ENCODE measurements around the gene EREG. TPM values are rescaled to one million over a fixed set of nuclear protein-coding genes. Genes with fewer than 3 reads are reported as not detected.

Gene EREG
- total and polyA plus RNA-seq, 9 of the 15 experiments (the other 6 are each of a cell fraction or from before 2014, with no cell fraction given), result 0.97 to 7.3 (median 2.5) TPM

- H2AFZ ChIP-seq (ENCODE audit: low read depth, low read length), result no peak overlapping the region
- no peak overlapping the region for H3K9ac ChIP-seq (ENCODE audit: insufficient read depth in 1 of 2, low read depth in 2 of 2, low read length in 2 of 2)
- no peaks in the 10 kb centered on the region for H3K9me3 ChIP-seq (replicated peaks; ENCODE audit: control insufficient read depth, insufficient read depth, low read depth, low read length)
- POLR2A ChIA-PET, result no interaction called here
- no peaks in the 10 kb centered on the region for H3K79me2 ChIP-seq (ENCODE audit: control insufficient read depth, insufficient read depth, low read length)
- no TSS peak for BruUV-seq (replicated peaks)
- DNase-seq (ENCODE audit: extremely low read depth in 1 of 4, low spot score in 3 of 4), result no peak
- H3K36me3 ChIP-seq (ENCODE audit: control insufficient read depth, insufficient read depth, low read length), result no peaks in the 10 kb centered on the region
- no peak overlapping the region for H3K27ac ChIP-seq (ENCODE audit: extremely low read depth, low read depth, low read length)
- no peak for TF ChIP-seq CREM (IDR thresholded peaks at IDR 0.05; ENCODE audit: low read depth)
- no peak for TF ChIP-seq NFIC (IDR thresholded peaks at IDR 0.05)
- TF ChIP-seq MAFF (IDR thresholded peaks at IDR 0.05; ENCODE audit: low read length), result peak; percentile 24; the same call in 1 of the 2 replicates
- no peak for TF ChIP-seq ZNF449 (CRISPR knock-in tag; IDR thresholded peaks at IDR 0.05)
- TF ChIP-seq ATF7 (IDR thresholded peaks at IDR 0.05), result no peak
- no peak for TF ChIP-seq ZNF133 (CRISPR knock-in tag; IDR thresholded peaks at IDR 0.05)
- no peak for TF ChIP-seq CSDE1 (IDR thresholded peaks at IDR 0.05)
- no peak for TF ChIP-seq ZNF639 (CRISPR knock-in tag; conservative IDR thresholded peaks at IDR 0.05 in 1 of 2, IDR thresholded peaks at IDR 0.05 in 1 of 2)
- TF ChIP-seq NR1H2 (CRISPR knock-in tag; IDR thresholded peaks at IDR 0.05), result no peak
- no peak for TF ChIP-seq ZFPM2 (CRISPR knock-in tag; IDR thresholded peaks at IDR 0.05)
- TF ChIP-seq ZBTB33 (CRISPR knock-in tag; IDR thresholded peaks at IDR 0.05), result no peak
- TF ChIP-seq ZNF561 (CRISPR knock-in tag; conservative IDR thresholded peaks at IDR 0.05), result no peak
- no peak for TF ChIP-seq TEAD1 (CRISPR knock-in tag; IDR thresholded peaks at IDR 0.05)
- TF ChIP-seq ZNF316 (IDR thresholded peaks at IDR 0.05), result peak; percentile 64
- peak; percentile 59 for TF ChIP-seq C11orf30 (IDR thresholded peaks at IDR 0.05; ENCODE audit: low read depth)
- no peak for TF ChIP-seq PTRF (tag; IDR thresholded peaks at IDR 0.05)
- TF ChIP-seq HSF4 (CRISPR knock-in tag; IDR thresholded peaks at IDR 0.05; ENCODE audit: borderline replicate concordance), result no peak
- CTCF ChIA-PET (ENCODE audit: low intra/inter-chr PET ratio), result no interaction called here
- no peak overlapping the region for H3K4me3 ChIP-seq
- no peak for ATAC-seq
- no peaks in the 10 kb centered on the region for H3K27me3 ChIP-seq (ENCODE audit: control insufficient read depth in 2 of 2, insufficient read depth in 2 of 2, low read length in 2 of 2)
- no peaks in the 10 kb centered on the region for H3K9me1 ChIP-seq (ENCODE audit: control insufficient read depth, insufficient read depth, low read length)
- in situ Hi-C loops (cut with MboI) (no loop called here), intact Hi-C loops (cut with micrococcal nuclease) (no loop called here)
- no peak for FAIRE-seq
- H3K4me1 ChIP-seq (replicated peaks in 1 of 2; ENCODE audit: control insufficient read depth in 2 of 2, insufficient read depth in 2 of 2, low read length in 2 of 2), result no peaks in the 10 kb centered on the region; a peak in 1 of 5 replicates
- H3K4me2 ChIP-seq (ENCODE audit: insufficient read depth, low read length), result no peak overlapping the region
- H4K20me1 ChIP-seq (replicated peaks; ENCODE audit: control insufficient read depth, insufficient read depth, low read length), result no peaks in the 10 kb centered on the region
These were observed 47.3 kb downstream of the EREG start for GRCh38 chr4:74412225-74412624.

Measured in K562 (cell line).